A204.1 (cell line): Measurements from ENCODE around the gene MSX2.
"Not testable (repeated sequence)": the region's sequence is repeated elsewhere in the genome, so short reads cannot be mapped to it uniquely, and the experiment has no call there.

Experiments
- FAIRE-seq: peaks from 2 replicates; lab custom pipeline; 2012; peaks lifted over from hg19 to GRCh38; lab: Jason Lieb, UNC

MSX2 gene

GRCh38 chr5:174733091-174733690 is 8.8 kb downstream of the MSX2 start:
- FAIRE-seq = no peak

- FAIRE-seq = no peak
Measured at GRCh38 chr5:174733836-174734235, 9.5 kb downstream of the MSX2 start.

GRCh38 chr5:174734571-174735497 is 10.5 kb downstream of the MSX2 start:
- FAIRE-seq = no peak

- no peak for FAIRE-seq
Measured at GRCh38 chr5:174735498-174736330, 11.3 kb downstream of the MSX2 start.

DNA sequence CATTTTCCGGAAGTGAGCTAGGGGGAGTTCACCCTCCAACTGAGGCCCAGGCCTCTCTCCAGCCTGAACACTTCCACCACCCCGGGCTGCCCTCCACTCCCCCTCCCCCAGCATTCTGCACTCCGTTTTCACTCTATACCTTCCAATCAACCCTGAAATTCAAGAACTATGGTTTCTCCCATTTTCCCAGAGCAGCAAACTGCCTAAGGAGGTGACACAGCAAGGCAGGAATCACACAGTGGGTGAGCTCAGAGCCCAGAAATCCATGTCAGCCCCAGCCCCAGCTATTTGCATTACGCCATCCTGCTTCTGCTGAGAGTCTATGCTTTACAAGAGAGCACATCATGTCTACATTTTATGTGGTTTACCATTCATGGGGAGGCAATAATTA is 11.9 kb downstream of the MSX2 start:
- no peak for FAIRE-seq

- FAIRE-seq = no peak
Measured at GRCh38 chr5:174736777-174737176, 12.4 kb downstream of the MSX2 start.

DNA sequence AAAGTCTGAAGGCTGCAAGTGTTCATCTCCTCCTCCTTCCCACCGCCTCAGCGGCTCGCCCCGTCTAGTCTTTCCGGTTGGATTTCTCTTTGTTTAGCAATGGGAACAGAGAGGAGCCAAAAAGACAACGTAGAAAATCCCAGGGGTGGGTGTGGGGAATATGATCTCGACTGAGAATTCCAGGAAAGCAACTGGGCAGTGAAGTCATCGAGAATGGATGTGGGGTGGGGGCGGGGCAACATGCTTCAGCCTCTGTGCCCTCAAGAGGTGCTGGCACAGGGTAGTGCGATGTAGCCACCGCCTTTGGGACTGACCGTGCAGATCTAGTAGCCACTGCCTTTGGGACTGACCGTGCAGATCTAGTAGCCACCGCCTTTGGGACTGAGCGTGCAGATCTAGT is 12.9 kb downstream of the MSX2 start:
- no peak for FAIRE-seq

DNA sequence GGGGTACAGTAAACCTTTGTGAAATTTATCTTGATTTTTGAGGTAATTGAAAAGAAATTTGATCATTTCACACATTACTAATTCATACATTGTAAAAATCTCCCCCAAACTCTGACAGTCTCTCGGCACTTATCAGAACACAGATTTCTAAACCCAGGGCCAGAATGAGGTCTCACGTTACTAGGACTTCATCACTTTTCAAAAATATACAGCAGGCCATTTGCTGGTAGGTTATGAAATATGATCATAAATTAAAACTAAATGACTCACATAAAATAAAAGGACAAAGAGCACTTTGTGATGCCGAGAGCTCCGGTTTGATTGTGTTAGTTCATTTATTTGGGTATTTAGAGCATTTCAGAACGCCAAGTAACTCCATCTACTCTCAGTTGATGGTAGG is 17.0 kb downstream of the MSX2 start:
- FAIRE-seq = no peak

- FAIRE-seq = no peak
Measured at GRCh38 chr5:174744896-174745295, 20.5 kb downstream of the MSX2 start.

GRCh38 chr5:174745590-174746103 is 21.3 kb downstream of the MSX2 start:
- no peak for FAIRE-seq

DNA sequence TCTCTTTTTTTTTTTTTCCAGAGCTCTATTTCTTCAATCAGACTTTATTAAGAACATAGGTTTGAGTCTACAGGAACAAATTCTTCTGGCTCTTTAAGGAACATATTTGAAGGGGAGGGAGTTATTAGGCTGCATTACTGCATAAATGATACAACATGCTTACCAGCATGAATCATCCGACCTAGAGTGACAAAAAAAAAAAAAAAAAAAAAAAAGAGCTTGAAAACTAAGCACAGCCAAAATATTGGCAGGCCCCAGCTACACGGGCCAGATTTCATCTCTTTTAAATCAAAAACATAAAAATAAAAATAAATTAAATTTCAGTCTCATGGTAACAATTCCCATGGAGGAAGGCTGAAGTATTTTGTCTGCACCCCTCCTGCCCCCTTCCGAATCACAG is 26.3 kb downstream of the MSX2 start:
- FAIRE-seq = no peak

DNA sequence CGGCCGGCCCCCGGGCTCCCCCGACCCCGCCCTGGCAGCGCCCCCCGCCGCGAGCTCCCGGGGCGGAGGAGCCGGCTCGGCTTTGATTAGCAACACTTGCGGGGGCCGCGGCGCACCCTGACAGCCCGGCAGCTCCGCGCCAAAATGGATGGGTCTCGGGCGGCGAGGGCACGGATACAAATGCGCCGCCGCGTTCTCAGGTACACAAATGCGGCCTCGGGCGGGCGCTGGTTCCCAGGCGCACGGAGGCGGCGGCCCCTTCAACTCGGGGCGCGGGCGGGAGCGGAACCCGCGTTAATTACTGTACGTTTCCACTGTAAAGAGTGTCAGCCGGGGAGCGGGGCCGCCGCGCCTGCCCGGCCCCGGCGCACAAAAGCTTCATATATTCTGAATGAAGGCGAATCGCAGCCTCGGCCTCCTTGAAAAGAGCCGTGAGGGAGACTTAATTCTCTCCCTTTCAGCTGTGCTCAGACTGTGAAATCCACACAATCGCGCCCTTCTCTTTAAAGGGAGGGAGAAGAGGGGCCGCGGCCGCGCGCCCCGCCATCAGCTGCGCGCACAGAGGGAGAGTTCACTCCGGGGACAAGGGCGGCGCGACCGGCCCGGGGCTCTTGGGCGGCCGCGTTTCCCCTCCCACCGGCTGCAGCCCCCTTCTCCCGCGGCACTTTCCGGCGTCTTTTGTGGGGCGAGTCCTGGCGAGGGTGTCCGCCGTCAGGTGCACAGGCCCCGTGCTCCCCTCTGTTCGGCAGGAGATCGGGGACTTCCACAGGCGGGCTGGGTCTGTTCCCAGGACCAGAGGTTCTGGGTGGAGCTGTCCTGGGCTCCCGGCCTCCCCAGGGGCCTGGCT is 27.0 kb downstream of the MSX2 start:
- FAIRE-seq = no peak

GRCh38 chr5:174752121-174752520 is 27.7 kb downstream of the MSX2 start:
- FAIRE-seq = no peak

DNA sequence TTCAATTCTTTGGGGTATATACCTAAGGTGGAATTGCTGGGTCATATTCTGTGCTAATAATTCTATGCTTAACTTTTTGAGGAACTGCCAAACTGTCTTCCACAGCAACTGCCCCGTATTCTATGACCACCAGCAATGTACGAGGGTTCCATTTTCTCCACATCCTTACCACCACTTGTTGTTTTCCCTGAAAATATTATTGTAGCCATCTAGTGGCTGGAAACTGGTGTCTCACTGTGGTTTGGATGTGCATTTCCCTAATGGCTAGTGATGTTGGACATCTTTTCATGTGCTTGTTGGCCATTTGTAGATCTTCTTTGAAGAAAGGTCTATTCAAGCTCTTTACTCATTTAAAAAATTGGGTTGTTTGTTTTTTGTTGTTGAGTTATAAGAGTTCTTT is 30.7 kb downstream of the MSX2 start:
- peak; percentile 72 for FAIRE-seq

GRCh38 chr5:174759091-174759490 is 34.7 kb downstream of the MSX2 start:
- no peak for FAIRE-seq

- no peak for FAIRE-seq
Measured at GRCh38 chr5:174760721-174761120, 36.3 kb downstream of the MSX2 start.

DNA sequence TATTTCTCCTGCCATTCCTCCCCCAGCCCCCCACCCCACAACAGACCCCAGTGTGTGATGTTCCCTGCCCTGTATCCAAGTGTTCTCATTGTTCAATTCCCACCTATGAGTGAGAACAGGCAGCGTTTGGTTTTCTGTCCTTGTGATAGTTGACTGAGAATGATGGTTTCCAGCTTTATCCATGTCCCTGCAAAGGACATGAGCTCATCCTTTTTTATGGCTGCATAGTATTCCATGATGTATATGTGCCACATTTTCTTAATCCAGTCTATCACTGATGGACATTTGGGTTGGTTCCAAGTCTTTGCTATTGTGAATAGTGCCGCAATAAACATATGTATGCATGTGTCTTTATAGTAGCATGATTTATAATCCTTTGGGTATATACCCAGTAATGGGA is 37.0 kb downstream of the MSX2 start:
- FAIRE-seq = not testable (repeated sequence)

- no peak for FAIRE-seq
Measured at GRCh38 chr5:174764309-174764708, 39.9 kb downstream of the MSX2 start.

- no peak for FAIRE-seq
Measured at GRCh38 chr5:174765540-174765939, 41.2 kb downstream of the MSX2 start.

GRCh38 chr5:174767670-174768069 is 43.3 kb downstream of the MSX2 start:
- no peak for FAIRE-seq

- FAIRE-seq = no peak
Measured at GRCh38 chr5:174769005-174769404, 44.6 kb downstream of the MSX2 start.

- FAIRE-seq = no peak
Measured at GRCh38 chr5:174773371-174773770, 49.0 kb downstream of the MSX2 start.
